Trophoblast cell (in vitro differentiated cells and primary cell): ENCODE measurements around the gene PLEKHM2.

Source experiments
- DNase-seq, 2 donors: peaks; one replicate each; pipeline ENCODE4 v3.0.0-alpha.2; 2016
- H2AFZ ChIP-seq: 2 replicates; pipeline ENCODE4 v1.6.1; 2013; ENCODE audit warnings: low read length, moderate library complexity, mild to moderate bottlenecking; ENCODE audit not compliant: insufficient read depth, poor library complexity
- H2AK5ac ChIP-seq: 2 replicates; pipeline ENCODE4 v1.6.1; 2013; ENCODE audit warnings: mild to moderate bottlenecking, low read length
- H2BK120ac ChIP-seq: 2 replicates; pipeline ENCODE4 v1.6.1; 2013; ENCODE audit warnings: low read length, mild to moderate bottlenecking, moderate library complexity; ENCODE audit not compliant: insufficient read depth, poor library complexity
- H2BK12ac ChIP-seq: 2 replicates; pipeline ENCODE4 v1.6.1; 2013; ENCODE audit warnings: mild to moderate bottlenecking, low read length, moderate library complexity
- H2BK5ac ChIP-seq: 2 replicates; pipeline ENCODE4 v1.6.1; 2013; ENCODE audit warnings: low read length, low read depth, moderate library complexity, mild to moderate bottlenecking; ENCODE audit not compliant: poor library complexity
- H3K14ac ChIP-seq: 2 replicates; pipeline ENCODE4 v1.6.1; 2013; ENCODE audit warnings: mild to moderate bottlenecking, low read length
- H3K18ac ChIP-seq: 2 replicates; pipeline ENCODE4 v1.6.1; 2013; ENCODE audit warnings: mild to moderate bottlenecking, low read length
- H3K23ac ChIP-seq: 2 replicates; pipeline ENCODE4 v1.6.1; 2013; ENCODE audit warnings: low read length
- H3K27ac ChIP-seq: 2 replicates; pipeline ENCODE4 v1.5.1; 2013; ENCODE audit warnings: low read depth, mild to moderate bottlenecking, inconsistent platforms, low read length, moderate library complexity
- H3K27me3 ChIP-seq: 2 replicates; pipeline ENCODE4 v1.6.1; 2013; ENCODE audit warnings: inconsistent platforms, mild to moderate bottlenecking, low read length, moderate library complexity; ENCODE audit not compliant: insufficient read depth
- H3K36me3 ChIP-seq, 2 experiments: 1 replicate in 1 of 2; 2 replicates in 1 of 2; pipeline ENCODE4 v1.6.1; 2013; ENCODE audit warnings: low read length in 2 of 2, mild to moderate bottlenecking in 2 of 2, moderate library complexity in 1 of 2; ENCODE audit not compliant: insufficient read depth in 2 of 2, control insufficient read depth in 1 of 2
- H3K4ac ChIP-seq: 2 replicates; pipeline ENCODE4 v1.6.1; 2013; ENCODE audit warnings: low read depth, mild to moderate bottlenecking, low read length, moderate library complexity
- H3K4me1 ChIP-seq, 2 experiments: 1 replicate in 1 of 2; 2 replicates in 1 of 2; pipeline ENCODE4 v1.6.1; 2013; ENCODE audit warnings: low read length in 2 of 2, mild to moderate bottlenecking in 2 of 2, moderate library complexity in 1 of 2; ENCODE audit not compliant: insufficient read depth in 2 of 2, control insufficient read depth in 1 of 2
- H3K4me2 ChIP-seq: 2 replicates; pipeline ENCODE4 v1.6.1; 2013; ENCODE audit warnings: inconsistent platforms, mild to moderate bottlenecking, low read length, moderate library complexity
- H3K4me3 ChIP-seq: 2 replicates; pipeline ENCODE4 v1.5.1; 2013; ENCODE audit warnings: mild to moderate bottlenecking, low read depth, low read length, inconsistent platforms
- H3K79me1 ChIP-seq: one replicate; pipeline ENCODE4 v1.6.1; 2013; ENCODE audit warnings: low read length
- H3K79me2 ChIP-seq: 2 replicates; pipeline ENCODE4 v1.6.1; 2013; ENCODE audit warnings: low read length, mild to moderate bottlenecking; ENCODE audit not compliant: control insufficient read depth, insufficient read depth, poor library complexity
- H3K9ac ChIP-seq: 2 replicates; pipeline ENCODE4 v1.6.1; 2013; ENCODE audit warnings: mild to moderate bottlenecking, low read length
- H3K9me3 ChIP-seq: 2 replicates; pipeline ENCODE4 v1.6.1; 2013; ENCODE audit warnings: low read depth, mild to moderate bottlenecking, control low read depth, inconsistent platforms, low read length; ENCODE audit not compliant: insufficient read depth
- H4K12ac ChIP-seq: 2 replicates; pipeline ENCODE4 v1.6.1; 2013; ENCODE audit warnings: low read depth, mild to moderate bottlenecking, low read length, moderate library complexity
- H4K8ac ChIP-seq: 2 replicates; pipeline ENCODE4 v1.6.1; 2013; ENCODE audit warnings: low read depth, mild to moderate bottlenecking, low read length, moderate library complexity
- H4K91ac ChIP-seq: one replicate; pipeline ENCODE4 v1.6.1; 2013; ENCODE audit warnings: low read depth, mild to moderate bottlenecking, low read length, moderate library complexity
- WGBS: extraction: QIAGEN DNeasy Blood & Tissue Kit; methylation state at CpG from one replicate; pipeline ENCODE4 v1.1.7; 2013; ENCODE audit warnings: missing lambda C conversion rate; ENCODE audit not compliant: insufficient read length, insufficient coverage; ENCODE audit errors: extremely low coverage; 5-methylcytosine and 5-hydroxymethylcytosine counted together

PLEKHM2 gene

DNA sequence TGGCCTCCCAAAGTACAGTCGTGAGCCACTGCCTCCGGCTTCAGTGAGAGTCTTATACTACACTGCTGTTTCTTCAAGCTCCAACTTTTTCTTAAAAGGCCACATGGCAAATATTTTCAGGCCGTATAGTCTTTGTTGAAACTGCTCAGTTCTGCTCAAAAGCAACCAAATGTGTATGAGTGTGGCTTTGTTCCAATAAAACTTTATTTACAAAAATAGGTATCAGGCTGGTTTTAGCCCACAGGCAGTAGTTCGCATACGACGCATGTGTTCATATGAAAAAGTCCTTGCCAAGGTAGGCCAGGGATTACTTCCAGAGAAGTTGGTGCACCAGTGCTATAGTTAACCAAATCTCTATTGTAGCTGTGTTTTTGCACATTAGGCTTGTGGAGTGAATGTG, 6.2 kb downstream of the PLEKHM2 start:
- Histone ChIP-seq H3K79me1 (no peaks in the 10 kb centered on the region), H2BK12ac (no peak overlapping the region)
- no CpG with 5 or more reads among the region's 6 CpGs for WGBS

DNA sequence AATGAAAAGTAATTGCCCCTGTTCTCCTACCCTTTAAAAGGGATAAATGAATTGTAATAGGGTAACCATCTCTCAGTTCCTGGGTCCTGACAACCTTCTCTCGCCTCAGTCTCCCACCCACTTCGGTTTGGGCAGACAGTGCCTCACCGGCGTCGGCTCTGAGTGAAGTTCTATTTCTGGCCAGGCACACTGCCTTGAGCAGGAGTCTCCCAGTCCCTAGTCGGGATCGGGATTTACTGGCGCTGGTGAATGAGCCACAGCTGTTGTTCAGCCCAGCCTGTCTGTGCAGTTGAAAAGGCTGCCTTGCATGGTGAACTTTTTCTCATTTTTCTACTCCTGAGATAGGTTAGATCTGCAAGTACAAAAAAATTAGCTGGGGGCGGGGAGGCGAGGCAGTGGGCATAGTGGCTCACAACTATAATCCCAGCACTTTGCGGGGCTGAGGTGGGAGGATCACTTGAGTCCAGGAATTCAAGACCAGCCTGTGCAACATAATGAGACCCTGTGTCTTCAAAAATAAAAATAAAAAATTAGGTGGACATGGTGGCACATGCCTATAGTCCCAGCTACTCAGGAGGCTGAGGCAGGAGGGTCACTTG, 7.4 kb downstream of the PLEKHM2 start:
- H3K79me1 ChIP-seq: no peaks in the 10 kb centered on the region
- no peaks in the 10 kb centered on the region for H3K9me3 ChIP-seq
- no peak overlapping the region for H3K27ac ChIP-seq
- no peak for DNase-seq
- WGBS: no CpG with 5 or more reads among the region's 11 CpGs
- H3K36me3 ChIP-seq: peaks cover 4 to 10% of the 10 kb centered on the region in 2 experiments
- no peak overlapping the region for H3K4me2 ChIP-seq
- H3K23ac ChIP-seq: no peak overlapping the region
- H3K4me1 ChIP-seq: peaks cover 0 to 2% of the 10 kb centered on the region in 2 experiments
- H3K18ac ChIP-seq: peak overlapping the region; percentile 61
- H4K8ac ChIP-seq: no peak overlapping the region
- H2AK5ac ChIP-seq: no peak overlapping the region
- H2BK5ac ChIP-seq: no peak overlapping the region
- peak overlapping the region; percentile 76 for H3K4ac ChIP-seq
- H4K12ac ChIP-seq: peak overlapping the region; percentile 78
- H3K27me3 ChIP-seq: no peaks in the 10 kb centered on the region
- no peak overlapping the region for H3K9ac ChIP-seq
- no peak overlapping the region for H2AFZ ChIP-seq
- H4K91ac ChIP-seq: no peak overlapping the region
- no peak overlapping the region for H2BK120ac ChIP-seq
- H3K79me2 ChIP-seq: peaks cover 10% of the 10 kb centered on the region
- H3K4me3 ChIP-seq: no peak overlapping the region
- no peak overlapping the region for H3K14ac ChIP-seq
- H2BK12ac ChIP-seq: no peak overlapping the region

More for the DNA sequence above, 6.2 kb downstream of the PLEKHM2 start:
- no peak overlapping the region for H2AK5ac ChIP-seq
- no peak overlapping the region for H3K23ac ChIP-seq
- no peaks in the 10 kb centered on the region for H3K27me3 ChIP-seq
- no peak overlapping the region for H2BK5ac ChIP-seq
- H3K4me1 ChIP-seq: peaks cover 0 to 2% of the 10 kb centered on the region in 2 experiments
- DNase-seq: no peak
- no peak overlapping the region for H3K4ac ChIP-seq
- H4K12ac ChIP-seq: no peak overlapping the region
- H2BK120ac ChIP-seq: no peak overlapping the region
- no peak overlapping the region for H3K4me3 ChIP-seq
- no peak overlapping the region for H3K9ac ChIP-seq
- H3K14ac ChIP-seq: no peak overlapping the region
- no peak overlapping the region for H3K18ac ChIP-seq
- H3K79me2 ChIP-seq: peaks cover 12% of the 10 kb centered on the region
- H3K4me2 ChIP-seq: no peak overlapping the region
- H3K27ac ChIP-seq: no peak overlapping the region
- H2AFZ ChIP-seq: no peak overlapping the region
- peaks cover 2 to 10% of the 10 kb centered on the region in 2 experiments for H3K36me3 ChIP-seq
- H3K9me3 ChIP-seq: no peaks in the 10 kb centered on the region
- H4K8ac ChIP-seq: no peak overlapping the region
- no peak overlapping the region for H4K91ac ChIP-seq

DNA sequence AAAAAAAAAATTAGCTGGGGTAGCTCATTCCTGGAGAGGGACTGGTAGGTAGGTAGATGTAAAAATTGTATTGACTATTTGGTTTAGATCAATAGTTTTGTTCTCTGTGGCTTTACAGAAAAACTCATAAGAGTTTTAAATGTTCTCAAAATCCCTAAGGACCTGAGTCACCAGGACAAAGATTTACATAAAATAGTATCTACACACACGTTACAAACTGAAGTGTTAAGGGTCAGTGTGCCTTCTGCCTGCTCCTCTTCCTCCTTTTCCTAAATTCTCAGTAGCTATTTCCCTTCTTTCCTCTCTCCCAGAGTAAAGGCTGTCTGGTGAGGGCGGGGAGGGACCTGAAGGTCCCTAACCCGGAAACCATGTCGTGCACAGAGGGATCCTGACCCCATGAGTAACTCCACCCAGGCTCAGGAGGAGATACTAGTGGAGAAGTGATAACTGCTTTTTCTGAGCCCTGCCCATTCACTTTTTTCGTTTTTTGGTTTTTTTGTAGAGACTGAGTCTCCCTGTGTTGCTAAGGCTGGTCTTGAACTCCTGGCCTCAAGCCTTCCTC, 8.1 kb downstream of the PLEKHM2 start:
- peaks cover 7 to 10% of the 10 kb centered on the region in 2 experiments for H3K36me3 ChIP-seq
- H2BK120ac ChIP-seq: no peak overlapping the region
- no peak overlapping the region for H3K4me3 ChIP-seq
- no peaks in the 10 kb centered on the region for H3K79me1 ChIP-seq
- H2AK5ac ChIP-seq: no peak overlapping the region
- H3K18ac ChIP-seq: no peak overlapping the region
- no CpG with 5 or more reads among the region's 5 CpGs for WGBS
- H3K14ac ChIP-seq: no peak overlapping the region
- no peaks in the 10 kb centered on the region for H3K27me3 ChIP-seq
- no peak overlapping the region for H4K12ac ChIP-seq
- H3K9me3 ChIP-seq: no peaks in the 10 kb centered on the region
- H2AFZ ChIP-seq: no peak overlapping the region
- no peak for DNase-seq
- H3K23ac ChIP-seq: no peak overlapping the region
- no peak overlapping the region for H4K8ac ChIP-seq
- H2BK5ac ChIP-seq: no peak overlapping the region
- H3K9ac ChIP-seq: no peak overlapping the region
- no peak overlapping the region for H3K4me2 ChIP-seq
- H2BK12ac ChIP-seq: no peak overlapping the region
- H4K91ac ChIP-seq: no peak overlapping the region
- peaks cover 0 to 2% of the 10 kb centered on the region in 2 experiments for H3K4me1 ChIP-seq
- no peak overlapping the region for H3K27ac ChIP-seq
- H3K79me2 ChIP-seq: peaks cover 10% of the 10 kb centered on the region
- H3K4ac ChIP-seq: no peak overlapping the region

DNA sequence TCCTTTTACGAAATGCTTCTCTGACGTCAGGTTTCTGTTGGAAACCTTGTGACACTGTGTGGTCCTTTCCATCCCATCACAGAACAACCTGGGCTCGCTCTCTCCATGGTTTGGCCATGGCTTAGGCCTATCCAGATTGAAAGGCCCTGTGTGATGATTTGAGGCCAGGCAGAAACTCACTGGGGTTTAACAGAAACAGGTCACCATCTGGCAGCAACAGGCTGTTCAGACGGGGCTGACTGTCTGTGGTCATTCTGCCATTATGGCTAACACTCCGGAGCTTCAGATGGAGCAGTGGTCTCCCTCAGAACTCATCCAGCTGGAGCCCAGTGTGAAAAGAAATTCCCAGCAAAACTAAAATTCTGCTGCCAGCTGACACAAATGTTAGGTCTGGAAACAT, 9.3 kb downstream of the PLEKHM2 start:
- Histone ChIP-seq H3K4me3 (no peak overlapping the region), H3K79me1 (no peaks in the 10 kb centered on the region), H3K18ac (peak overlapping the region; percentile 23), H4K91ac (no peak overlapping the region), H3K9ac (no peak overlapping the region), H3K23ac (no peak overlapping the region), H2AK5ac (no peak overlapping the region), H2BK12ac (no peak overlapping the region), H3K27me3 (no peaks in the 10 kb centered on the region), H2BK5ac (no peak overlapping the region), H3K4ac (peak overlapping the region; percentile 73), H4K8ac (no peak overlapping the region), H3K27ac (no peak overlapping the region), H2BK120ac (no peak overlapping the region), H3K4me2 (no peak overlapping the region), H3K4me1 (peaks cover 0 to 2% of the 10 kb centered on the region in 2 experiments), H4K12ac (no peak overlapping the region), H3K9me3 (no peaks in the 10 kb centered on the region), H2AFZ (no peak overlapping the region), H3K14ac (no peak overlapping the region), H3K79me2 (peaks cover 12% of the 10 kb centered on the region), H3K36me3 (peaks cover 7 to 10% of the 10 kb centered on the region in 2 experiments)
- no peak for DNase-seq
- no CpG with 5 or more reads among the region's 5 CpGs for WGBS
